K562 (cell line): Measurements from ENCODE around the gene ZNF346. TPM values are rescaled to one million over a fixed set of nuclear protein-coding genes. Genes with fewer than 3 reads are reported as not detected.

Experiments used
- ATF6 ChIP-seq: sonication (generic); formaldehyde crosslinking; IDR thresholded peaks from 2 replicates; pipeline ENCODE4 v1.4.0; 2020; ENCODE audit warnings: mild to moderate bottlenecking, missing genetic modification reagents
- CC2D1A ChIP-seq: fragments of 450-650 bp; IDR thresholded peaks from 2 replicates; pipeline ENCODE4 v1.6.1; 2017; ENCODE audit warnings: mild to moderate bottlenecking
- CCNT2 ChIP-seq: IDR thresholded peaks from 2 replicates; pipeline ENCODE4 v1.6.1; 2011; ENCODE audit warnings: borderline replicate concordance, low read depth, mild to moderate bottlenecking, moderate library complexity, mixed read lengths, low read length; ENCODE audit not compliant: insufficient read length; ENCODE audit errors: extremely low read depth
- CREB1 ChIP-seq, 2 experiments: sonication (generic) in 1 of 2; formaldehyde crosslinking in 1 of 2; IDR thresholded peaks; 2 replicates each; pipeline versions ENCODE4 v1.6.1 to v1.8.0; 2012 to 2022; ENCODE audit warnings: inconsistent platforms in 1 of 2, mild to moderate bottlenecking in 1 of 2, missing genetic modification reagents in 1 of 2, moderate library complexity in 1 of 2
- E2F3 ChIP-seq: fragments of 250-450 bp; sonication (Bioruptor Pico); IDR thresholded peaks from 2 replicates; pipeline ENCODE4 v1.4.0; 2020; ENCODE audit warnings: mild to moderate bottlenecking
- EP300 ChIP-seq: IDR thresholded peaks from 2 replicates; pipeline ENCODE4 v1.6.1; 2012; ENCODE audit warnings: low read length, improper control_type of control experiment
- FOXK2 ChIP-seq, 2 experiments: fragments of 450-650 bp; IDR thresholded peaks in 1 of 2; conservative IDR thresholded peaks in 1 of 2; 2 replicates each; pipeline ENCODE4 v1.6.1; 2016; ENCODE audit warnings: low read depth in 2 of 2, mild to moderate bottlenecking in 1 of 2
- GTF2E2 ChIP-seq: fragments of 200-800 bp; sonication (Bioruptor generic); IDR thresholded peaks from 2 replicates; pipeline ENCODE4 v1.6.1; 2016; ENCODE audit warnings: missing genetic modification characterization, missing compliant biosample characterization
- HCFC1 ChIP-seq: IDR thresholded peaks from 2 replicates; pipeline ENCODE4 v1.6.1; 2012; ENCODE audit warnings: low read depth, low read length, improper control_type of control experiment
- IRF9 ChIP-seq: fragments of 450-650 bp; IDR thresholded peaks from 2 replicates; pipeline ENCODE4 v1.6.1; 2016; ENCODE audit warnings: missing biosample characterization, missing genetic modification characterization
- KLF10 ChIP-seq: fragments of 250-450 bp; sonication (Bioruptor Pico); IDR thresholded peaks from 2 replicates; pipeline ENCODE4 v1.6.1; 2021; ENCODE audit warnings: matching md5 sums
- MAZ ChIP-seq, 2 experiments: fragments of 450-650 bp in 1 of 2; sonication (generic) in 1 of 2; formaldehyde crosslinking; IDR thresholded peaks in 1 of 2; conservative IDR thresholded peaks in 1 of 2; 2 replicates each; pipeline versions ENCODE4 v1.4.0 to v1.5.0; 2020; ENCODE audit warnings: mild to moderate bottlenecking in 1 of 2, missing genetic modification reagents in 1 of 2
- MYNN ChIP-seq, 2 experiments: sonication (generic); formaldehyde crosslinking in 1 of 2; IDR thresholded peaks; 2 replicates each; pipeline versions ENCODE4 v1.5.0 to v1.6.1; 2016 to 2020; ENCODE audit warnings: antibody characterized with exemption in 1 of 2, missing genetic modification reagents in 1 of 2
- NFATC3 ChIP-seq: fragments of 450-650 bp; IDR thresholded peaks from 2 replicates; pipeline ENCODE4 v1.6.1; 2017; ENCODE audit warnings: mild to moderate bottlenecking
- RNF2 ChIP-seq: sonication (generic); IDR thresholded peaks from 2 replicates; pipeline ENCODE4 v1.6.1; 2016
- STAT5B ChIP-seq: fragments of 250-450 bp; sonication (Bioruptor Pico); IDR thresholded peaks from 2 replicates; pipeline ENCODE4 v1.8.0; 2021; ENCODE audit warnings: mild to moderate bottlenecking, inconsistent platforms
- TAF1 ChIP-seq: IDR thresholded peaks from 2 replicates; pipeline ENCODE4 v1.6.1; 2011; ENCODE audit warnings: mild to moderate bottlenecking, low read length, moderate library complexity; ENCODE audit not compliant: insufficient read depth, control insufficient read depth, severe bottlenecking; ENCODE audit errors: extremely low read depth
- TFAP4 ChIP-seq: sonication (generic); formaldehyde crosslinking; IDR thresholded peaks from 2 replicates; pipeline ENCODE4 v1.8.0; 2022; ENCODE audit warnings: missing genetic modification reagents, mild to moderate bottlenecking, moderate library complexity, borderline replicate concordance
- TRIM28 ChIP-seq: fragments of 450-650 bp; IDR thresholded peaks from 2 replicates; pipeline ENCODE4 v1.6.1; 2017
- XRCC4 ChIP-seq: IDR thresholded peaks from one replicate; pipeline ENCODE4 v1.6.1; 2011; ENCODE audit not compliant: insufficient read depth, insufficient read length; ENCODE audit errors: extremely low read depth
- ZNF263 ChIP-seq: sonication (generic); formaldehyde crosslinking; IDR thresholded peaks from 2 replicates; pipeline ENCODE4 v1.8.0; 2022; ENCODE audit warnings: mild to moderate bottlenecking, missing genetic modification reagents, borderline replicate concordance
- ZNF655 ChIP-seq: fragments of 250-450 bp; sonication (Bioruptor Pico); IDR thresholded peaks from 2 replicates; pipeline ENCODE4 v1.5.0; 2021
- ZNF785 ChIP-seq: fragments of 250-450 bp; sonication (Bioruptor Pico); IDR thresholded peaks from 2 replicates; pipeline ENCODE4 v1.4.0; 2020; ENCODE audit warnings: mild to moderate bottlenecking
- polyA plus RNA-seq, 8 experiments: library from polyadenylated mRNA; depleted of rRNA in 4 of 8; stranded (reverse) in 5 of 8; unstranded in 3 of 8; fragments of >200 nt; fragmentation: Nextera tagmentation in 2 of 8; fragmentation: Illumina TruSeq in 1 of 8; extraction: Ambion mirVana in 2 of 8; extraction: Trizol in 1 of 8; gene quantifications; 2 replicates each; pipeline versions ENCODE4 v1.2.1 to v1.2.3, GENCODE V29; 2011 to 2014; ENCODE audit warnings: inconsistent platforms in 1 of 8, missing spikeins in 1 of 8
- total RNA-seq, 7 experiments: library from RNA; depleted of rRNA in 6 of 7; stranded (reverse); fragments of >200 nt in 6 of 7; fragmentation: Illumina TruSeq in 2 of 7; extraction: Trizol in 2 of 7; gene quantifications; 2 replicates each; pipeline versions ENCODE4 v1.2.1 to v1.2.3, GENCODE V29; 2011 to 2021; ENCODE audit warnings: low replicate concordance in 1 of 7

ZNF346 gene
- total and polyA plus RNA-seq, 9 of the 15 experiments (the other 6 are each of a cell fraction or from before 2014, with no cell fraction given) = 5.0 to 25.1 (median 20.1) TPM

- TF ChIP-seq E2F3 = no peak
- no peak for TF ChIP-seq FOXK2 (conservative IDR thresholded peaks at IDR 0.05 in 1 of 2, IDR thresholded peaks at IDR 0.05 in 1 of 2; ENCODE audit: low read depth in 2 of 2)
- peak; percentile 38; the same call in 1 of the 2 replicates for TF ChIP-seq HCFC1
- TF ChIP-seq NFATC3 = peak; percentile 49; the same call in 1 of the 2 replicates
- TF ChIP-seq CREB1 (IDR thresholded peaks at IDR 0.05) = peak; percentile 40; the same call in 1 of the 2 replicates
- no peak for TF ChIP-seq CREB1 (CRISPR knock-in tag; IDR thresholded peaks at IDR 0.05)
- TF ChIP-seq ZNF655 = no peak
- TF ChIP-seq STAT5B (CRISPR knock-in tag) = no peak
- no peak for TF ChIP-seq CC2D1A
- TF ChIP-seq ATF6 = no peak
- no peak for TF ChIP-seq KLF10 (CRISPR knock-in tag)
- TF ChIP-seq TFAP4 (CRISPR knock-in tag) = peak; percentile 66; the same call in 1 of the 2 replicates
- peak; percentile 81 for TF ChIP-seq CCNT2
- TF ChIP-seq MAZ (CRISPR knock-in tag; conservative IDR thresholded peaks at IDR 0.05 in 1 of 2, IDR thresholded peaks at IDR 0.05 in 1 of 2) = peak; percentile 24 to 75; a peak in 3 of 4 replicates
- peak; percentile 35 for TF ChIP-seq TAF1
- peak; percentile 12; the same call in 1 of the 2 replicates for TF ChIP-seq EP300
- TF ChIP-seq ZNF263 = no peak
- TF ChIP-seq GTF2E2 (tag) = no peak
- TF ChIP-seq RNF2 = no peak
- no peak for TF ChIP-seq IRF9 (tag)
- TF ChIP-seq ZNF785 (CRISPR knock-in tag) = no peak
- TF ChIP-seq XRCC4 = no peak
- no peak for TF ChIP-seq TRIM28
- TF ChIP-seq MYNN (IDR thresholded peaks at IDR 0.05) = peak; percentile 50; the same call in 1 of the 2 replicates
- TF ChIP-seq MYNN (CRISPR knock-in tag; IDR thresholded peaks at IDR 0.05) = no peak
Observed at GRCh38 chr5:177005619-177006264, 16.8 kb upstream of the ZNF346 start (continued).
